H1 (cell line): Measurements from ENCODE around the gene LLGL2. TPM values are rescaled to one million over a fixed set of nuclear protein-coding genes. Genes with fewer than 3 reads are reported as not detected.

Source experiments
- CTCF ChIA-PET: fragments of 300-600 bp; sonication (Branson Sonifier 250); formaldehyde crosslinking; loops from one replicate; lab custom pipeline; 2021; ENCODE audit not compliant: partially characterized antibody; lab: Charles Lee
- POLR2A ChIA-PET: fragments of 300-600 bp; sonication (Branson Sonifier 250); formaldehyde crosslinking; loops from one replicate; lab custom pipeline; 2021; ENCODE audit warnings: inconsistent platforms; ENCODE audit not compliant: partially characterized antibody; lab: Charles Lee
- DNase-seq, 2 experiments: peaks; one replicate each; pipeline versions ENCODE4 v3.0.0 to v3.0.0-alpha.2; 2010 to 2022; ENCODE audit warnings: low spot score in 2 of 2, low read depth in 1 of 2, mixed read lengths in 1 of 2
- FAIRE-seq: peaks from 2 replicates; lab custom pipeline; 2011; peaks lifted over from hg19 to GRCh38; lab: Jason Lieb, UNC
- H2AFZ ChIP-seq: 2 replicates; pipeline ENCODE4 v1.8.1; 2012; ENCODE audit warnings: low read length, inconsistent platforms
- H2AK5ac ChIP-seq: 2 replicates; pipeline ENCODE4 v1.6.1; 2013; ENCODE audit warnings: low read depth, low read length
- H2BK120ac ChIP-seq: replicated peaks from 2 replicates; pipeline ENCODE3; 2013; ENCODE audit warnings: low read depth, low read length, inconsistent platforms
- H2BK12ac ChIP-seq: 2 replicates; pipeline ENCODE4 v1.6.1; 2013; ENCODE audit warnings: low read depth, low read length
- H2BK15ac ChIP-seq: 2 replicates; pipeline ENCODE4 v1.6.1; 2013; ENCODE audit warnings: low read length
- H2BK20ac ChIP-seq: 2 replicates; pipeline ENCODE4 v1.6.1; 2013; ENCODE audit warnings: low read length
- H2BK5ac ChIP-seq: 2 replicates; pipeline ENCODE4 v1.6.1; 2013; ENCODE audit warnings: low read depth, low read length
- H3K14ac ChIP-seq: 2 replicates; pipeline ENCODE4 v1.6.1; 2013; ENCODE audit warnings: inconsistent platforms; ENCODE audit not compliant: insufficient read length
- H3K18ac ChIP-seq: 2 replicates; pipeline ENCODE4 v1.6.1; 2013; ENCODE audit warnings: low read length; ENCODE audit errors: extremely low read depth
- H3K23ac ChIP-seq: 2 replicates; pipeline ENCODE4 v1.6.1; 2013; ENCODE audit warnings: inconsistent platforms; ENCODE audit not compliant: insufficient read length
- H3K23me2 ChIP-seq: 2 replicates; pipeline ENCODE4 v1.6.1; 2013; ENCODE audit warnings: low read depth, low read length
- H3K27ac ChIP-seq: 2 replicates; pipeline ENCODE4 v1.6.1; 2011; ENCODE audit warnings: low read depth, low read length, inconsistent platforms
- H3K27me3 ChIP-seq, 4 experiments: replicated peaks in 1 of 4; 1 replicate in 1 of 4; 2 replicates in 3 of 4; pipeline versions ENCODE4 v1.6.1 to v1.8.1; 2011 to 2013; ENCODE audit warnings: low read length in 3 of 4, mild to moderate bottlenecking in 3 of 4, inconsistent platforms in 2 of 4, mixed read lengths in 2 of 4, moderate library complexity in 1 of 4; ENCODE audit not compliant: control insufficient read depth in 3 of 4, insufficient read depth in 3 of 4; ENCODE audit errors: extremely low read depth in 1 of 4
- H3K36me3 ChIP-seq, 4 experiments: 2 replicates each; pipeline versions ENCODE4 v1.6.1 to v1.8.1; 2011 to 2013; ENCODE audit warnings: mild to moderate bottlenecking in 4 of 4, low read length in 3 of 4, moderate library complexity in 2 of 4, control low read depth in 1 of 4, inconsistent platforms in 1 of 4; ENCODE audit not compliant: insufficient read depth in 4 of 4, control insufficient read depth in 2 of 4
- H3K4ac ChIP-seq: replicated peaks from 2 replicates; pipeline ENCODE3; 2013; ENCODE audit warnings: low read length, low read depth, mixed read lengths, inconsistent platforms; ENCODE audit not compliant: insufficient read length
- H3K4me1 ChIP-seq, 4 experiments: replicated peaks in 1 of 4; 1 replicate in 1 of 4; 2 replicates in 3 of 4; pipeline versions ENCODE4 v1.6.1 to v1.8.1; 2011 to 2013; ENCODE audit warnings: low read length in 3 of 4, inconsistent platforms in 2 of 4, mixed read lengths in 1 of 4; ENCODE audit not compliant: insufficient read depth in 4 of 4, control insufficient read depth in 3 of 4
- H3K4me2 ChIP-seq, 2 experiments: 2 replicates each; pipeline versions ENCODE4 v1.6.1 to v1.8.1; 2011 to 2013; ENCODE audit warnings: low read depth in 2 of 2, low read length in 2 of 2, control low read depth in 1 of 2, inconsistent platforms in 1 of 2, mild to moderate bottlenecking in 1 of 2; ENCODE audit not compliant: insufficient read depth in 1 of 2
- H3K4me3 ChIP-seq, 4 experiments: fragments of 200-600, 300-600 bp in 1 of 4; sonication (generic), shearing (Covaris generic), sonication (Bioruptor Twin) in 1 of 4; 2 replicates each; pipeline versions ENCODE4 v1.5.1 to v1.8.1; 2011 to 2016; ENCODE audit warnings: low read length in 4 of 4, low read depth in 3 of 4, control low read depth in 2 of 4, inconsistent platforms in 2 of 4, mild to moderate bottlenecking in 2 of 4, mixed read lengths in 1 of 4, moderate library complexity in 1 of 4; ENCODE audit not compliant: insufficient read depth in 2 of 4; ENCODE audit errors: extremely low read depth in 1 of 4
- H3K56ac ChIP-seq: replicated peaks from 2 replicates; pipeline ENCODE3; 2013; ENCODE audit warnings: low read depth, mild to moderate bottlenecking, mixed read lengths, low read length, inconsistent platforms; ENCODE audit not compliant: insufficient read length
- H3K79me1 ChIP-seq: 2 replicates; pipeline ENCODE4 v1.6.1; 2013; ENCODE audit warnings: low read depth, low read length, control low read depth
- H3K79me2 ChIP-seq, 2 experiments: 2 replicates each; pipeline versions ENCODE4 v1.6.1 to v1.8.1; 2012 to 2013; ENCODE audit warnings: low read length in 2 of 2, mild to moderate bottlenecking in 2 of 2, inconsistent platforms in 1 of 2; ENCODE audit not compliant: insufficient read depth in 2 of 2, control insufficient read depth in 1 of 2
- H3K9ac ChIP-seq, 4 experiments: replicated peaks in 1 of 4; 1 replicate in 1 of 4; 2 replicates in 3 of 4; pipeline versions ENCODE4 v1.6.1 to v1.8.1; 2011 to 2013; ENCODE audit warnings: low read depth in 3 of 4, low read length in 3 of 4, control low read depth in 2 of 4, mild to moderate bottlenecking in 2 of 4, moderate library complexity in 2 of 4, inconsistent platforms in 1 of 4; ENCODE audit errors: extremely low read depth in 1 of 4
- H3K9me3 ChIP-seq, 2 experiments: 2 replicates each; pipeline versions ENCODE4 v1.6.1 to v1.8.1; 2012 to 2013; ENCODE audit warnings: mild to moderate bottlenecking in 2 of 2, moderate library complexity in 2 of 2, control low read depth in 1 of 2, inconsistent platforms in 1 of 2, low read depth in 1 of 2, low read length in 1 of 2, mixed read lengths in 1 of 2; ENCODE audit not compliant: insufficient read depth in 2 of 2
- H4K20me1 ChIP-seq, 2 experiments: replicated peaks in 1 of 2; 2 replicates each; pipeline versions ENCODE3 to v1.8.1; 2011 to 2013; ENCODE audit warnings: inconsistent platforms in 2 of 2, low read length in 2 of 2, mild to moderate bottlenecking in 1 of 2; ENCODE audit not compliant: insufficient read depth in 2 of 2, control insufficient read depth in 1 of 2
- H4K5ac ChIP-seq: 2 replicates; pipeline ENCODE4 v1.6.1; 2013; ENCODE audit warnings: low read length, low read depth, mixed read lengths, inconsistent platforms; ENCODE audit not compliant: insufficient read length
- H4K8ac ChIP-seq: 2 replicates; pipeline ENCODE4 v1.8.0; 2013; ENCODE audit warnings: mild to moderate bottlenecking, moderate library complexity, low read length, inconsistent platforms; ENCODE audit not compliant: insufficient read depth; ENCODE audit errors: extremely low read depth
- H4K91ac ChIP-seq: replicated peaks from 2 replicates; pipeline ENCODE3; 2013; ENCODE audit warnings: low read length, mixed read lengths, inconsistent platforms; ENCODE audit not compliant: insufficient read length
- BCL11A ChIP-seq, 2 experiments: IDR thresholded peaks; one replicate each; pipeline ENCODE4 v1.6.1; 2011; ENCODE audit warnings: low read depth in 2 of 2, low read length in 2 of 2, mild to moderate bottlenecking in 2 of 2
- BRCA1 ChIP-seq: IDR thresholded peaks from 2 replicates; pipeline ENCODE4 v1.6.1; 2012; ENCODE audit warnings: low read depth, low read length, improper control_type of control experiment
- CTBP2 ChIP-seq: IDR thresholded peaks from 2 replicates; pipeline ENCODE4 v1.7.0; 2011; ENCODE audit warnings: borderline replicate concordance, mild to moderate bottlenecking, moderate library complexity, mixed read lengths, low read length; ENCODE audit not compliant: insufficient read depth, insufficient read length
- EZH2 ChIP-seq: fragments of 200-600 bp; sonication (generic); IDR thresholded peaks from 2 replicates; pipeline ENCODE4 v1.7.1; 2012; ENCODE audit warnings: low read depth, mild to moderate bottlenecking, moderate library complexity, low read length, inconsistent platforms; ENCODE audit not compliant: severe bottlenecking
- KDM5A ChIP-seq: fragments of 200-600 bp; IDR thresholded peaks from 2 replicates; pipeline ENCODE4 v1.7.1; 2012; ENCODE audit warnings: mild to moderate bottlenecking, low read length, inconsistent platforms, mixed read lengths
- MAX ChIP-seq: IDR thresholded peaks from 2 replicates; pipeline ENCODE4 v1.6.1; 2012; ENCODE audit warnings: inconsistent platforms
- POU5F1 ChIP-seq: IDR thresholded peaks from 2 replicates; pipeline ENCODE4 v1.6.1; 2011; ENCODE audit warnings: low read depth, mild to moderate bottlenecking, low read length, moderate library complexity
- RNF2 ChIP-seq: fragments of 200-900, 300-1000 bp; sonication (generic); IDR thresholded peaks from 2 replicates; pipeline ENCODE4 v1.7.1; 2016; ENCODE audit warnings: borderline replicate concordance, low read depth, mild to moderate bottlenecking, antibody characterized with exemption, low read length; ENCODE audit not compliant: poor library complexity, severe bottlenecking; ENCODE audit errors: missing control alignments
- SIN3A ChIP-seq, 2 experiments: IDR thresholded peaks in 1 of 2; conservative IDR thresholded peaks in 1 of 2; 2 replicates each; pipeline ENCODE4 v1.6.1; 2011 to 2012; ENCODE audit warnings: low read length in 2 of 2, improper control_type of control experiment in 1 of 2, low read depth in 1 of 2, mild to moderate bottlenecking in 1 of 2
- ZNF274 ChIP-seq: IDR thresholded peaks from 2 replicates; pipeline ENCODE4 v1.7.0; 2012; ENCODE audit warnings: low read length, borderline replicate concordance; ENCODE audit errors: extremely low read depth
- WGBS, 2 experiments: shearing (Covaris generic) in 1 of 2; methylation state at CpG; one replicate each; pipeline versions ENCODE4 v1.1.6 to v1.1.7; 2013 to 2015; ENCODE audit warnings: low lambda C conversion rate in 2 of 2, mixed read lengths in 2 of 2, inconsistent platforms in 1 of 2, low coverage in 1 of 2, missing lambda C conversion rate in 1 of 2; ENCODE audit not compliant: insufficient replicate concordance in 2 of 2, insufficient coverage in 1 of 2, insufficient read length in 1 of 2; ENCODE audit errors: extremely low coverage in 1 of 2, missing lambda C conversion rate in 1 of 2; 5-methylcytosine and 5-hydroxymethylcytosine counted together
- polyA plus RNA-seq, 7 experiments: library from polyadenylated mRNA; depleted of rRNA in 3 of 7; stranded (reverse) in 5 of 7; unstranded in 2 of 7; fragments of >200 nt in 5 of 7; fragments of 200-250 nt in 2 of 7; gene quantifications; 1 replicate in 5 of 7; 2 replicates in 1 of 7; 4 replicates in 1 of 7; pipeline versions ENCODE4 v1.2.1 to v1.2.3, GENCODE V29; 2011 to 2013; ENCODE audit warnings: missing spikeins in 2 of 7, mixed read lengths in 2 of 7
- total RNA-seq: library from RNA; stranded (reverse); fragmentation: NEBNext Ultra II Directional; extraction: Animal tissue kit (Norgen Biotek cat#: 25700); gene quantifications from 2 replicates; pipeline ENCODE4 v1.2.1, GENCODE V29; 2021
- TF ChIP-seq, protein P1 (sequence below): IDR thresholded peaks from 2 replicates; pipeline ENCODE4 v1.6.1; 2012; ENCODE audit warnings: low read length, inconsistent platforms

LLGL2 gene
- total and polyA plus RNA-seq, 2 of the 8 experiments (the other 6 are each of a cell fraction or from before 2014, with no cell fraction given) = 64.5 to 77.1 TPM

DNA sequence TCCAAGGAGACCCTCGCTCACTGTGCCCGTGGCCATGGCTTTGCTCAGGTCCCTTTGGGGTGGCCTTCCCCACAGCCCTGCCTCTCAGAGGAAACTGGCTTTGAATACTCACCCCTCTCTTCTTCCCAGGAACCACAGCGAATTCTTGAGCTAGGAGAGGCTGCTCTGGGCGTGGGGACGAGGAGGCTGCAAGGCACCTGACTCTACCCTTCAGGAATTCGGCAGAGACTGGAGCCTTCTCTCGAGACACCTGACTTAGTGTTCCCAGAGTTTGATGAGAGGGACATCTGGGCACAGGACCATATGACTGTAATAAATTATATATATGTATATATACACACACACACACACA is 6.2 kb downstream of the LLGL2 start:
- no peak overlapping the region for H3K56ac ChIP-seq
- no peak overlapping the region for H3K14ac ChIP-seq
- peaks cover 0 to 7% (median 4%) of the 10 kb centered on the region in 4 experiments; a peak in 5 of 7 replicates for H3K4me1 ChIP-seq
- no peak overlapping the region for H3K4me2 ChIP-seq
- POLR2A ChIA-PET = interaction anchor here (0.6 to 1.7 kb wide), 6 partner anchors 10 to 514 kb away, joined by 3 to 4 read pairs (median 3); partner anchors contain the start of gene TMEM94
- no peak overlapping the region for H2BK20ac ChIP-seq
- DNase-seq = no peak
- H3K36me3 ChIP-seq = no peaks in the 10 kb centered on the region
- H3K27ac ChIP-seq = no peak overlapping the region
- H3K4me3 ChIP-seq = no peak overlapping the region
- H2AK5ac ChIP-seq = no peak overlapping the region
- H3K23me2 ChIP-seq = peaks cover under 1% of the 10 kb centered on the region; the same call in 1 of the 2 replicates
- no peak overlapping the region for H4K91ac ChIP-seq
- peak overlapping the region; percentile 28; the same call in 1 of the 2 replicates for H4K8ac ChIP-seq
- H2AFZ ChIP-seq = no peak overlapping the region
- WGBS, 2 experiments = 79% methylated on average over 7 of the region's 7 CpGs; no CpG with 5 or more reads in 1 of the 2 experiments
- no peak overlapping the region for H3K23ac ChIP-seq
- no peak overlapping the region for H2BK12ac ChIP-seq
- H3K27me3 ChIP-seq = no peaks in the 10 kb centered on the region
- no peak overlapping the region for H4K5ac ChIP-seq
- no peak overlapping the region for H2BK5ac ChIP-seq
- H3K18ac ChIP-seq = no peak overlapping the region
- H3K79me1 ChIP-seq = peaks cover 2% of the 10 kb centered on the region
- H3K9me3 ChIP-seq = no peaks in the 10 kb centered on the region
- H3K79me2 ChIP-seq = peaks cover 0 to 7% of the 10 kb centered on the region in 2 experiments; a peak in 1 of 4 replicates
- TF ChIP-seq EZH2 (no peak), POU5F1 (no peak), SIN3A (conservative IDR thresholded peaks at IDR 0.05 in 1 of 2, IDR thresholded peaks at IDR 0.05 in 1 of 2; ENCODE audit: low read depth in 1 of 2, low read length in 2 of 2) (no peak), BRCA1 (no peak), BCL11A (IDR thresholded peaks at IDR 0.05; ENCODE audit: low read depth in 2 of 2, low read length in 2 of 2) (no peak), MAX (no peak), RNF2 (no peak), ZNF274 (no peak), KDM5A (no peak), CTBP2 (no peak)
- TF ChIP-seq, protein P1, sequence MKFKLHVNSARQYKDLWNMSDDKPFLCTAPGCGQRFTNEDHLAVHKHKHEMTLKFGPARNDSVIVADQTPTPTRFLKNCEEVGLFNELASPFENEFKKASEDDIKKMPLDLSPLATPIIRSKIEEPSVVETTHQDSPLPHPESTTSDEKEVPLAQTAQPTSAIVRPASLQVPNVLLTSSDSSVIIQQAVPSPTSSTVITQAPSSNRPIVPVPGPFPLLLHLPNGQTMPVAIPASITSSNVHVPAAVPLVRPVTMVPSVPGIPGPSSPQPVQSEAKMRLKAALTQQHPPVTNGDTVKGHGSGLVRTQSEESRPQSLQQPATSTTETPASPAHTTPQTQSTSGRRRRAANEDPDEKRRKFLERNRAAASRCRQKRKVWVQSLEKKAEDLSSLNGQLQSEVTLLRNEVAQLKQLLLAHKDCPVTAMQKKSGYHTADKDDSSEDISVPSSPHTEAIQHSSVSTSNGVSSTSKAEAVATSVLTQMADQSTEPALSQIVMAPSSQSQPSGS = no peak
- CTCF ChIA-PET = interaction anchor here (1.0 to 1.9 kb wide), 7 partner anchors 47 to 292 kb away, joined by 3 to 6 read pairs (median 4); no protein-coding TSS in a partner anchor
- H2BK120ac ChIP-seq = no peak overlapping the region
- H3K9ac ChIP-seq = no peak overlapping the region
- peaks cover 8 to 10% of the 10 kb centered on the region in 2 experiments for H4K20me1 ChIP-seq
- no peak overlapping the region for H2BK15ac ChIP-seq
- no peak overlapping the region for H3K4ac ChIP-seq
- no peak for FAIRE-seq
